K562 (cell line): Measurements from ENCODE around the gene COX6B1. TPM values are rescaled to one million over a fixed set of nuclear protein-coding genes. Genes with fewer than 3 reads are reported as not detected.

Experiments
- ATF7 ChIP-seq: fragments of 450-650 bp; IDR thresholded peaks from 2 replicates; pipeline ENCODE4 v1.7.1; 2014; ENCODE audit warnings: mild to moderate bottlenecking, moderate library complexity
- CCNT2 ChIP-seq: IDR thresholded peaks from 2 replicates; pipeline ENCODE4 v1.6.1; 2011; ENCODE audit warnings: borderline replicate concordance, low read depth, mild to moderate bottlenecking, moderate library complexity, mixed read lengths, low read length; ENCODE audit not compliant: insufficient read length; ENCODE audit errors: extremely low read depth
- DPF2 ChIP-seq: fragments of 450-650 bp; IDR thresholded peaks from 2 replicates; pipeline ENCODE4 v1.6.1; 2016
- FOXJ2 ChIP-seq: fragments of 200-800 bp; sonication (Bioruptor generic); IDR thresholded peaks from 2 replicates; pipeline ENCODE4 v1.6.1; 2016; ENCODE audit warnings: missing genetic modification characterization, missing compliant biosample characterization
- GABPB1 ChIP-seq: sonication (generic); formaldehyde crosslinking; IDR thresholded peaks from 2 replicates; pipeline ENCODE4 v1.8.0; 2022; ENCODE audit warnings: mild to moderate bottlenecking, missing genetic modification reagents
- PTTG1 ChIP-seq: fragments of 450-650 bp; IDR thresholded peaks from 2 replicates; pipeline ENCODE4 v1.6.1; 2016; ENCODE audit warnings: low read depth, mild to moderate bottlenecking, missing genetic modification characterization, missing compliant biosample characterization
- RFX5 ChIP-seq: IDR thresholded peaks from 2 replicates; pipeline ENCODE4 v1.6.1; 2011; ENCODE audit warnings: low read depth, mild to moderate bottlenecking, improper control_type of control experiment, low read length
- SRSF7 ChIP-seq: fragments of 200-400 bp; formaldehyde crosslinking; optimal IDR thresholded peaks from 2 replicates; pipeline ENCODE3; 2017; ENCODE audit warnings: mild to moderate bottlenecking, low read depth, low read length
- TFAM ChIP-seq: fragments of 250-450 bp; sonication (Bioruptor Pico); conservative IDR thresholded peaks from 2 replicates; pipeline ENCODE4 v1.5.0; 2021; ENCODE audit warnings: mild to moderate bottlenecking, moderate library complexity
- ZNF583 ChIP-seq: fragments of 250-450 bp; sonication (Bioruptor Pico); IDR thresholded peaks from 2 replicates; pipeline ENCODE4 v1.4.0; 2020
- ZNF717 ChIP-seq: fragments of 250-450 bp; sonication (Bioruptor Pico); IDR thresholded peaks from 2 replicates; pipeline ENCODE4 v1.5.0; 2021
- polyA plus RNA-seq, 8 experiments: library from polyadenylated mRNA; depleted of rRNA in 4 of 8; stranded (reverse) in 5 of 8; unstranded in 3 of 8; fragments of >200 nt; fragmentation: Nextera tagmentation in 2 of 8; fragmentation: Illumina TruSeq in 1 of 8; extraction: Ambion mirVana in 2 of 8; extraction: Trizol in 1 of 8; gene quantifications; 2 replicates each; pipeline versions ENCODE4 v1.2.1 to v1.2.3, GENCODE V29; 2011 to 2014; ENCODE audit warnings: inconsistent platforms in 1 of 8, missing spikeins in 1 of 8
- total RNA-seq, 7 experiments: library from RNA; depleted of rRNA in 6 of 7; stranded (reverse); fragments of >200 nt in 6 of 7; fragmentation: Illumina TruSeq in 2 of 7; extraction: Trizol in 2 of 7; gene quantifications; 2 replicates each; pipeline versions ENCODE4 v1.2.1 to v1.2.3, GENCODE V29; 2011 to 2021; ENCODE audit warnings: low replicate concordance in 1 of 7
- TF ChIP-seq, protein P1 (sequence below): fragments of 250-450 bp; sonication (Bioruptor Pico); IDR thresholded peaks from 2 replicates; pipeline ENCODE4 v1.8.0; 2022; ENCODE audit warnings: moderate library complexity, mild to moderate bottlenecking, inconsistent platforms
- TF ChIP-seq, protein P2 (sequence below): fragments of 450-650 bp; formaldehyde crosslinking; IDR thresholded peaks from 2 replicates; pipeline ENCODE4 v1.4.0; 2020; ENCODE audit warnings: mild to moderate bottlenecking, moderate library complexity
- TF ChIP-seq, protein P3 (sequence below): IDR thresholded peaks from 2 replicates; pipeline ENCODE4 v1.6.1; 2014; ENCODE audit warnings: antibody characterized with exemption
- TF ChIP-seq, protein P4 (sequence below), 2 experiments: fragments of 450-650 bp; IDR thresholded peaks; 2 replicates each; pipeline ENCODE4 v1.6.1; 2016
- TF ChIP-seq, protein P5 (sequence below): sonication (generic); formaldehyde crosslinking; IDR thresholded peaks from 2 replicates; pipeline ENCODE4 v1.8.0; 2022; ENCODE audit warnings: mild to moderate bottlenecking, missing genetic modification reagents

Gene COX6B1
- total and polyA plus RNA-seq, 9 of the 15 experiments (the other 6 are each of a cell fraction or from before 2014, with no cell fraction given) = 777 to 2,393 (median 1,219) TPM

DNA sequence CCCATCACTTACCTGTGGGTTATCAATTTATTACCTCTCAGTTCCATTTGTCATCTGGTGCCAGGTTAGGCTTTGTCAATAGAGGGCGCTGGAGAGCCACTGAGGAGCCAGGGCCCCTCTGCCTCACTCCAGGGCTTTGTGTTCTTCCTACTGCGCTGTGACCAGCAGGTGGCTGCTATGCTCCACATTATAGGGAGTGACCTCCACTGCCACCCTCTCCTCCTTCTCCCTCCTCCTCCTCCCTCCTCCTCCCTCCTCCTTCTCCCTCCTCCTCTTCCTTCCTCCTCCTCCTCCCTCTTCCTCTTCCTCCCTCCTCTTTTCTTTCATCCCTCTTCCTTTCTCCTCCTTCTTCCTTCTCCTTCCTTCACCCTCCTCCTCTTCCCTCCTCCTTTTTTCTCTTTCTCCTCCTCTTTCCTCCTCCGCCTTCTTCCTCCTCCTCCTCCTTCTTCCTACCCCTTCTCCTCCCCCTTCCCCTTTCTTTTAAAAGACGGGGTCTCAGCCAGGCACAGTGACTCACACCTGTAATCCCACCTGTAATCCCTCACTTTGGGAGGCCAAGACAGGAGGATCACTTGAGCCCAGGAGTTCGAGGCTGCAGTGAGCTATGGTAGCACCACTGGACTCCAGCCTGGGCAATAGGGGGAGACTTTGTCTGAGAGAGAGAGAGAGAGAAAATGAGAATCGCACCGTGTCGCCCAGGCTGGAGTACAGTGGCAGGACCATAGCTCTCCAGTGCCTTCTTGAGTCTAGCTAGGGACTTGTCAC, 45.9 kb downstream of the COX6B1 start (continued):
- TF ChIP-seq, protein P1, sequence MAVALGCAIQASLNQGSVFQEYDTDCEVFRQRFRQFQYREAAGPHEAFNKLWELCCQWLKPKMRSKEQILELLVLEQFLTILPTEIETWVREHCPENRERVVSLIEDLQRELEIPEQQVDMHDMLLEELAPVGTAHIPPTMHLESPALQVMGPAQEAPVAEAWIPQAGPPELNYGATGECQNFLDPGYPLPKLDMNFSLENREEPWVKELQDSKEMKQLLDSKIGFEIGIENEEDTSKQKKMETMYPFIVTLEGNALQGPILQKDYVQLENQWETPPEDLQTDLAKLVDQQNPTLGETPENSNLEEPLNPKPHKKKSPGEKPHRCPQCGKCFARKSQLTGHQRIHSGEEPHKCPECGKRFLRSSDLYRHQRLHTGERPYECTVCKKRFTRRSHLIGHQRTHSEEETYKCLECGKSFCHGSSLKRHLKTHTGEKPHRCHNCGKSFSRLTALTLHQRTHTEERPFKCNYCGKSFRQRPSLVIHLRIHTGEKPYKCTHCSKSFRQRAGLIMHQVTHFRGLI (CRISPR knock-in tag) = no peak
- no peak for TF ChIP-seq SRSF7
- peak; percentile 63; the same call in 1 of the 2 replicates for TF ChIP-seq DPF2
- TF ChIP-seq, protein P2, sequence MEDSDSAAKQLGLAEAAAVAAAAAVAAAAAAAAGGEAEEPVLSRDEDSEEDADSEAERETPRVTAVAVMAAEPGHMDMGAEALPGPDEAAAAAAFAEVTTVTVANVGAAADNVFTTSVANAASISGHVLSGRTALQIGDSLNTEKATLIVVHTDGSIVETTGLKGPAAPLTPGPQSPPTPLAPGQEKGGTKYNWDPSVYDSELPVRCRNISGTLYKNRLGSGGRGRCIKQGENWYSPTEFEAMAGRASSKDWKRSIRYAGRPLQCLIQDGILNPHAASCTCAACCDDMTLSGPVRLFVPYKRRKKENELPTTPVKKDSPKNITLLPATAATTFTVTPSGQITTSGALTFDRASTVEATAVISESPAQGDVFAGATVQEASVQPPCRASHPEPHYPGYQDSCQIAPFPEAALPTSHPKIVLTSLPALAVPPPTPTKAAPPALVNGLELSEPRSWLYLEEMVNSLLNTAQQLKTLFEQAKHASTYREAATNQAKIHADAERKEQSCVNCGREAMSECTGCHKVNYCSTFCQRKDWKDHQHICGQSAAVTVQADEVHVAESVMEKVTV (CRISPR knock-in tag) = peak; percentile 93
- TF ChIP-seq ZNF583 (CRISPR knock-in tag) = no peak
- TF ChIP-seq GABPB1 = peak; percentile 75
- TF ChIP-seq, protein P3, sequence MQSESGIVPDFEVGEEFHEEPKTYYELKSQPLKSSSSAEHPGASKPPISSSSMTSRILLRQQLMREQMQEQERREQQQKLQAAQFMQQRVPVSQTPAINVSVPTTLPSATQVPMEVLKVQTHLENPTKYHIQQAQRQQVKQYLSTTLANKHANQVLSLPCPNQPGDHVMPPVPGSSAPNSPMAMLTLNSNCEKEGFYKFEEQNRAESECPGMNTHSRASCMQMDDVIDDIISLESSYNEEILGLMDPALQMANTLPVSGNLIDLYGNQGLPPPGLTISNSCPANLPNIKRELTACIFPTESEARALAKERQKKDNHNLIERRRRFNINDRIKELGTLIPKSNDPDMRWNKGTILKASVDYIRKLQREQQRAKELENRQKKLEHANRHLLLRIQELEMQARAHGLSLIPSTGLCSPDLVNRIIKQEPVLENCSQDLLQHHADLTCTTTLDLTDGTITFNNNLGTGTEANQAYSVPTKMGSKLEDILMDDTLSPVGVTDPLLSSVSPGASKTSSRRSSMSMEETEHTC = no peak
- no peak for TF ChIP-seq ZNF717 (CRISPR knock-in tag)
- TF ChIP-seq, protein P4, sequence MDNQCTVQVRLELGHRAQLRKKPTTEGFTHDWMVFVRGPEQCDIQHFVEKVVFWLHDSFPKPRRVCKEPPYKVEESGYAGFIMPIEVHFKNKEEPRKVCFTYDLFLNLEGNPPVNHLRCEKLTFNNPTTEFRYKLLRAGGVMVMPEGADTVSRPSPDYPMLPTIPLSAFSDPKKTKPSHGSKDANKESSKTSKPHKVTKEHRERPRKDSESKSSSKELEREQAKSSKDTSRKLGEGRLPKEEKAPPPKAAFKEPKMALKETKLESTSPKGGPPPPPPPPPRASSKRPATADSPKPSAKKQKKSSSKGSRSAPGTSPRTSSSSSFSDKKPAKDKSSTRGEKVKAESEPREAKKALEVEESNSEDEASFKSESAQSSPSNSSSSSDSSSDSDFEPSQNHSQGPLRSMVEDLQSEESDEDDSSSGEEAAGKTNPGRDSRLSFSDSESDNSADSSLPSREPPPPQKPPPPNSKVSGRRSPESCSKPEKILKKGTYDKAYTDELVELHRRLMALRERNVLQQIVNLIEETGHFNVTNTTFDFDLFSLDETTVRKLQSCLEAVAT (IDR thresholded peaks at IDR 0.05) = peak; percentile 28 to 90; a peak in 3 of 4 replicates
- TF ChIP-seq PTTG1 = no peak
- no peak for TF ChIP-seq ATF7
- TF ChIP-seq CCNT2 = no peak
- TF ChIP-seq, protein P5, sequence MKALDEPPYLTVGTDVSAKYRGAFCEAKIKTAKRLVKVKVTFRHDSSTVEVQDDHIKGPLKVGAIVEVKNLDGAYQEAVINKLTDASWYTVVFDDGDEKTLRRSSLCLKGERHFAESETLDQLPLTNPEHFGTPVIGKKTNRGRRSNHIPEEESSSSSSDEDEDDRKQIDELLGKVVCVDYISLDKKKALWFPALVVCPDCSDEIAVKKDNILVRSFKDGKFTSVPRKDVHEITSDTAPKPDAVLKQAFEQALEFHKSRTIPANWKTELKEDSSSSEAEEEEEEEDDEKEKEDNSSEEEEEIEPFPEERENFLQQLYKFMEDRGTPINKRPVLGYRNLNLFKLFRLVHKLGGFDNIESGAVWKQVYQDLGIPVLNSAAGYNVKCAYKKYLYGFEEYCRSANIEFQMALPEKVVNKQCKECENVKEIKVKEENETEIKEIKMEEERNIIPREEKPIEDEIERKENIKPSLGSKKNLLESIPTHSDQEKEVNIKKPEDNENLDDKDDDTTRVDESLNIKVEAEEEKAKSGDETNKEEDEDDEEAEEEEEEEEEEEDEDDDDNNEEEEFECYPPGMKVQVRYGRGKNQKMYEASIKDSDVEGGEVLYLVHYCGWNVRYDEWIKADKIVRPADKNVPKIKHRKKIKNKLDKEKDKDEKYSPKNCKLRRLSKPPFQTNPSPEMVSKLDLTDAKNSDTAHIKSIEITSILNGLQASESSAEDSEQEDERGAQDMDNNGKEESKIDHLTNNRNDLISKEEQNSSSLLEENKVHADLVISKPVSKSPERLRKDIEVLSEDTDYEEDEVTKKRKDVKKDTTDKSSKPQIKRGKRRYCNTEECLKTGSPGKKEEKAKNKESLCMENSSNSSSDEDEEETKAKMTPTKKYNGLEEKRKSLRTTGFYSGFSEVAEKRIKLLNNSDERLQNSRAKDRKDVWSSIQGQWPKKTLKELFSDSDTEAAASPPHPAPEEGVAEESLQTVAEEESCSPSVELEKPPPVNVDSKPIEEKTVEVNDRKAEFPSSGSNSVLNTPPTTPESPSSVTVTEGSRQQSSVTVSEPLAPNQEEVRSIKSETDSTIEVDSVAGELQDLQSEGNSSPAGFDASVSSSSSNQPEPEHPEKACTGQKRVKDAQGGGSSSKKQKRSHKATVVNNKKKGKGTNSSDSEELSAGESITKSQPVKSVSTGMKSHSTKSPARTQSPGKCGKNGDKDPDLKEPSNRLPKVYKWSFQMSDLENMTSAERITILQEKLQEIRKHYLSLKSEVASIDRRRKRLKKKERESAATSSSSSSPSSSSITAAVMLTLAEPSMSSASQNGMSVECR (CRISPR knock-in tag) = no peak
- no peak for TF ChIP-seq RFX5
- TF ChIP-seq FOXJ2 (tag) = no peak
- TF ChIP-seq TFAM (CRISPR knock-in tag) = no peak
